GM13977 (cell line): ENCODE results near the gene OGG1.

Experiments used
- DNase-seq: peaks from one replicate; pipeline ENCODE4 v3.0.0; 2012; ENCODE audit warnings: low spot score
- CTCF ChIP-seq: IDR thresholded peaks from 2 replicates; pipeline ENCODE4 v1.5.1; 2012; ENCODE audit warnings: mild to moderate bottlenecking, control low read depth; ENCODE audit not compliant: insufficient read depth; ENCODE audit errors: extremely low read depth, missing control alignments
- in situ Hi-C: fragments of 300-500 bp; cut with MboI; formaldehyde crosslinking; loops from one replicate; pipeline ENCODE4 v1.12.0; 2022; ENCODE audit warnings: low sequenced_read_pairs, low pct_unique_long_range_greater_than_20kb, mixed read lengths, inconsistent platforms; ENCODE audit not compliant: unreplicated experiment

The OGG1 gene

GRCh38 chr3:9704347-9705322 is 45.1 kb upstream of the OGG1 start:
- TF ChIP-seq CTCF = no peak
- DNase-seq = peak; percentile 59
- in situ Hi-C loops = no loop called here

- no peak for DNase-seq
- in situ Hi-C loops = no loop called here
- TF ChIP-seq CTCF = no peak
Observed at GRCh38 chr3:9710174-9710739, 39.5 kb upstream of the OGG1 start.

- TF ChIP-seq CTCF = no peak
- DNase-seq = no peak
- in situ Hi-C loops = no loop called here
Observed at GRCh38 chr3:9712415-9712814, 37.3 kb upstream of the OGG1 start.

- in situ Hi-C loops = no loop called here
- TF ChIP-seq CTCF = no peak
Observed at GRCh38 chr3:9713142-9713541, 36.6 kb upstream of the OGG1 start.

GRCh38 chr3:9715136-9715535 is 34.6 kb upstream of the OGG1 start:
- in situ Hi-C loops = no loop called here
- TF ChIP-seq CTCF = no peak
- DNase-seq = no peak

More at GRCh38 chr3:9713142-9713541, 36.6 kb upstream of the OGG1 start:
- no peak for DNase-seq

GRCh38 chr3:9715764-9716437 is 33.9 kb upstream of the OGG1 start:
- DNase-seq = no peak
- peak; percentile 27 for TF ChIP-seq CTCF
- in situ Hi-C loops = no loop called here
